K562 (cell line): ENCODE measurements around the gene TSPAN14. TPM values are rescaled to one million over a fixed set of nuclear protein-coding genes. Genes with fewer than 3 reads are reported as not detected.

Experiments
- ERF ChIP-seq: fragments of 450-650 bp; formaldehyde crosslinking; IDR thresholded peaks from 2 replicates; pipeline ENCODE4 v1.4.0; 2020; ENCODE audit warnings: mild to moderate bottlenecking, mixed read lengths
- FOXA1 ChIP-seq: fragments of 450-650 bp; IDR thresholded peaks from 2 replicates; pipeline ENCODE4 v1.6.1; 2016; ENCODE audit warnings: mild to moderate bottlenecking, borderline replicate concordance
- FOXP1 ChIP-seq: sonication (generic); formaldehyde crosslinking; IDR thresholded peaks from 2 replicates; pipeline ENCODE4 v1.8.0; 2022; ENCODE audit warnings: mild to moderate bottlenecking, missing genetic modification reagents
- GATA2 ChIP-seq: sonication (generic); formaldehyde crosslinking; IDR thresholded peaks from 2 replicates; pipeline ENCODE4 v1.4.0; 2020; ENCODE audit warnings: mild to moderate bottlenecking, missing genetic modification reagents
- HDGF ChIP-seq: fragments of 450-650 bp; IDR thresholded peaks from 2 replicates; pipeline ENCODE4 v1.6.1; 2016
- HNRNPH1 ChIP-seq: fragments of 200-400 bp; formaldehyde crosslinking; optimal IDR thresholded peaks from 2 replicates; pipeline ENCODE3; 2017; ENCODE audit warnings: low read depth, mild to moderate bottlenecking, low read length, moderate library complexity
- HSF4 ChIP-seq: fragments of 250-450 bp; sonication (Bioruptor Pico); IDR thresholded peaks from 2 replicates; pipeline ENCODE4 v2.1.2; 2022; ENCODE audit warnings: mild to moderate bottlenecking, moderate library complexity, borderline replicate concordance
- KDM4B ChIP-seq, 2 experiments: fragments of 450-650 bp in 1 of 2; sonication (generic) in 1 of 2; IDR thresholded peaks; 2 replicates each; pipeline ENCODE4 v1.6.1; 2016 to 2017; ENCODE audit warnings: borderline replicate concordance in 2 of 2, antibody characterized with exemption in 1 of 2, low read depth in 1 of 2, mild to moderate bottlenecking in 1 of 2
- NFRKB ChIP-seq: fragments of 450-650 bp; IDR thresholded peaks from 2 replicates; pipeline ENCODE4 v1.6.1; 2016; ENCODE audit warnings: low read depth
- RBM15 ChIP-seq: fragments of 200-400 bp; formaldehyde crosslinking; IDR thresholded peaks from 2 replicates; pipeline ENCODE4 v1.6.1; 2018; ENCODE audit warnings: mild to moderate bottlenecking, low read length, moderate library complexity; ENCODE audit not compliant: insufficient read depth
- SMARCC2 ChIP-seq: fragments of 450-650 bp; IDR thresholded peaks from 2 replicates; pipeline ENCODE4 v1.6.1; 2017; ENCODE audit warnings: antibody characterized with exemption, moderate library complexity, mild to moderate bottlenecking, low read depth
- TSHZ1 ChIP-seq: fragments of 250-450 bp; sonication (Bioruptor Pico); IDR thresholded peaks from 2 replicates; pipeline ENCODE4 v1.4.0; 2020; ENCODE audit warnings: mild to moderate bottlenecking, moderate library complexity
- ZBTB9 ChIP-seq: fragments of 450-650 bp; formaldehyde crosslinking; IDR thresholded peaks from 2 replicates; pipeline ENCODE4 v1.4.0; 2020; ENCODE audit warnings: mild to moderate bottlenecking, moderate library complexity
- ZFP30 ChIP-seq: fragments of 250-450 bp; sonication (Bioruptor Pico); IDR thresholded peaks from 2 replicates; pipeline ENCODE4 v1.8.0; 2022; ENCODE audit warnings: moderate library complexity, mild to moderate bottlenecking, inconsistent platforms, borderline replicate concordance
- ZHX1 ChIP-seq: fragments of 150-350 bp; conservative IDR thresholded peaks from 2 replicates; pipeline ENCODE4 v1.6.1; 2014; ENCODE audit warnings: low read length
- ZNF280A ChIP-seq: fragments of 450-650 bp; IDR thresholded peaks from 2 replicates; pipeline ENCODE4 v1.6.1; 2018; ENCODE audit warnings: mild to moderate bottlenecking, low read depth; ENCODE audit not compliant: partially characterized antibody
- polyA plus RNA-seq, 8 experiments: library from polyadenylated mRNA; depleted of rRNA in 4 of 8; stranded (reverse) in 5 of 8; unstranded in 3 of 8; fragments of >200 nt; fragmentation: Nextera tagmentation in 2 of 8; fragmentation: Illumina TruSeq in 1 of 8; extraction: Ambion mirVana in 2 of 8; extraction: Trizol in 1 of 8; gene quantifications; 2 replicates each; pipeline versions ENCODE4 v1.2.1 to v1.2.3, GENCODE V29; 2011 to 2014; ENCODE audit warnings: inconsistent platforms in 1 of 8, missing spikeins in 1 of 8
- total RNA-seq, 7 experiments: library from RNA; depleted of rRNA in 6 of 7; stranded (reverse); fragments of >200 nt in 6 of 7; fragmentation: Illumina TruSeq in 2 of 7; extraction: Trizol in 2 of 7; gene quantifications; 2 replicates each; pipeline versions ENCODE4 v1.2.1 to v1.2.3, GENCODE V29; 2011 to 2021; ENCODE audit warnings: low replicate concordance in 1 of 7

TSPAN14 gene
- total and polyA plus RNA-seq, 9 of the 15 experiments (the other 6 are each of a cell fraction or from before 2014, with no cell fraction given): 5.8 to 92.9 (median 23.3) TPM

- TF ChIP-seq TSHZ1 (CRISPR knock-in tag) (no peak), ZHX1 (no peak), FOXP1 (no peak), HSF4 (CRISPR knock-in tag) (no peak), SMARCC2 (no peak), ZFP30 (CRISPR knock-in tag) (no peak), NFRKB (no peak), RBM15 (no peak), GATA2 (CRISPR knock-in tag) (no peak), KDM4B (IDR thresholded peaks at IDR 0.05; ENCODE audit: borderline replicate concordance in 2 of 2, low read depth in 1 of 2) (no peak), HDGF (0 out of 2 replicates have a peak, but pooled peaks have one; percentile 31), ZNF280A (no peak), ZBTB9 (CRISPR knock-in tag) (0 out of 2 replicates have a peak, but pooled peaks have one; percentile 43), HNRNPH1 (no peak), FOXA1 (no peak), ERF (CRISPR knock-in tag) (no peak)
Observed at GRCh38 chr10:80459047-80459865, 5.1 kb downstream of the TSPAN14 start (continued).
